Psoas muscle (tissue), 8 donors: Measurements from ENCODE around the gene RABL6. TPM values are rescaled to one million over a fixed set of nuclear protein-coding genes. Genes with fewer than 3 reads are reported as not detected.

ENCODE experiments used
- ATAC-seq, 4 donors: fragments of 200-7000 bp; cut with Tn5 transposase; one replicate each; pipeline ENCODE4 v1.9.1; 2020; ENCODE audit warnings: moderate library complexity in 3 of 4, mild to moderate bottlenecking in 2 of 4
- DNase-seq, 2 donors: peaks; one replicate each; pipeline ENCODE4 v3.0.0-alpha.2; 2020
- H3K27ac ChIP-seq: fragments of 200-600 bp; one replicate; pipeline ENCODE4 v1.8.0; 2022
- H3K27me3 ChIP-seq, 3 donors: fragments of 200-600 bp in 1 of 3; one replicate each; pipeline versions ENCODE4 v1.6.1 to v1.8.0; 2013 to 2022; ENCODE audit warnings: low read length in 2 of 3, mild to moderate bottlenecking in 2 of 3, moderate library complexity in 1 of 3; ENCODE audit not compliant: insufficient read depth in 3 of 3
- H3K36me3 ChIP-seq, 2 donors: fragments of 200-600 bp in 1 of 2; one replicate each; pipeline versions ENCODE4 v1.6.1 to v1.8.0; 2013 to 2022; ENCODE audit warnings: low read depth in 1 of 2, mild to moderate bottlenecking in 1 of 2, moderate library complexity in 1 of 2; ENCODE audit not compliant: insufficient read depth in 1 of 2
- H3K4me1 ChIP-seq: fragments of 200-600 bp; one replicate; pipeline ENCODE4 v1.8.0; 2022
- H3K4me3 ChIP-seq: fragments of 200-600 bp; one replicate; pipeline ENCODE4 v1.8.0; 2022; ENCODE audit warnings: mild to moderate bottlenecking
- H3K9me3 ChIP-seq: fragments of 200-600 bp; one replicate; pipeline ENCODE4 v1.8.0; 2022
- CTCF ChIP-seq: fragments of 200-600 bp; IDR thresholded peaks from one replicate; pipeline ENCODE4 v1.8.0; 2022; ENCODE audit warnings: antibody characterized with exemption
- WGBS, 3 donors: extraction: QIAGEN DNeasy Blood & Tissue Kit; methylation state at CpG; one replicate each; pipeline versions ENCODE4 v1.1.6 to v1.1.7; 2013; 5-methylcytosine and 5-hydroxymethylcytosine counted together
- intact Hi-C, 2 donors: fragments of 100-400 bp; cut with DNase I; formaldehyde crosslinking; loops; one replicate each; pipeline versions ENCODE4 v1.11.0 to v1.14.2; 2022
- polyA plus RNA-seq, 3 donors: library from polyadenylated mRNA; stranded (reverse); fragments of 200-250 nt; gene quantifications; one replicate each; pipeline ENCODE4 v1.2.3, GENCODE V29; 2013
- total RNA-seq, 4 donors: library from RNA; stranded (reverse); fragmentation: NEBNext Ultra II Directional in 2 of 4; extraction: Animal tissue kit (Norgen Biotek cat#: 25700) in 2 of 4; gene quantifications; one replicate each; pipeline versions ENCODE4 v1.2.1 to v1.2.4, GENCODE V29; 2021 to 2023
- donor health status: healthy with polysubstance abuse.
- donor health status: DM: no; HTN: no; CAD: no; lungs with moderate emphysema.
- donor health status: Bipolar disorder and iron deficiency.
- donor health status: healthy.
- donor health status: DM: yes; HTN: yes; CAD: no.
- donor health status: DM: no; HTN: no; CAD: no.
- donor health status: DM: no; HTN: no; CAD: no.
- donor health status: DM: yes; HTN: yes; CAD: no.

The RABL6 gene
- total and polyA plus RNA-seq, 7 donors, result 73.0 to 90.5 (median 82.5) TPM

GRCh38 chr9:136845465-136846260 lies 37.9 kb downstream of the RABL6 start:
- peaks cover 23% of the 10 kb centered on the region for H3K4me1 ChIP-seq
- no peak for TF ChIP-seq CTCF
- WGBS, 3 donors, result 59 to 68% (median 59%) methylated on average over 52 to 102 of the region's 102 CpGs
- peaks cover 0 to 6% of the 10 kb centered on the region in 2 donors for H3K36me3 ChIP-seq
- ATAC-seq (no peak), DNase-seq (peak in 1 of 2 donors; percentile 61)
- H3K27ac ChIP-seq, result no peak overlapping the region
- no peak overlapping the region for H3K4me3 ChIP-seq
- peaks cover 0 to 24% (median 8%) of the 10 kb centered on the region in 3 donors for H3K27me3 ChIP-seq
- intact Hi-C loops, result loop anchor here (5.0 to 10.0 kb wide), 5 partner anchors 82 to 182 kb away; partner anchors contain the start of genes ABCA2 (in 2 of the 2), C8G (in 1 of the 2) and FBXW5 (in 1 of the 2)
- H3K9me3 ChIP-seq, result no peaks in the 10 kb centered on the region

- no peak for ATAC-seq
- no peak for TF ChIP-seq CTCF
- no peak overlapping the region for H3K27ac ChIP-seq
- H3K4me1 ChIP-seq, result peaks cover 23% of the 10 kb centered on the region
- peaks cover 0 to 24% (median 8%) of the 10 kb centered on the region in 3 donors for H3K27me3 ChIP-seq
- DNase-seq, result no peak
- intact Hi-C loops, result loop anchor here (5.0 to 10.0 kb wide), 5 partner anchors 81 to 181 kb away; partner anchors contain the start of genes ABCA2 (in 2 of the 2), C8G (in 1 of the 2) and FBXW5 (in 1 of the 2)
- 21 to 41% (median 26%) methylated on average over 82 to 98 of the region's 98 CpGs for WGBS, 3 donors
- no peaks in the 10 kb centered on the region for H3K9me3 ChIP-seq
- H3K4me3 ChIP-seq, result peak overlapping the region; percentile 81
- H3K36me3 ChIP-seq, result peaks cover 0 to 15% of the 10 kb centered on the region in 2 donors
Observed at GRCh38 chr9:136846376-136847087, 38.8 kb downstream of the RABL6 start.

GRCh38 chr9:136847088-136847825 lies 39.5 kb downstream of the RABL6 start:
- TF ChIP-seq CTCF, result no peak
- no peak for ATAC-seq
- peak overlapping the region; percentile 91 for H3K27ac ChIP-seq
- peak overlapping the region; percentile 81 for H3K4me3 ChIP-seq
- peaks cover 30% of the 10 kb centered on the region for H3K4me1 ChIP-seq
- intact Hi-C loops, result loop anchor here (5.0 to 10.0 kb wide), 5 partner anchors 80 to 180 kb away; partner anchors contain the start of genes ABCA2 (in 2 of the 2), C8G (in 1 of the 2) and FBXW5 (in 1 of the 2)
- peaks cover 0 to 24% (median 8%) of the 10 kb centered on the region in 3 donors for H3K27me3 ChIP-seq
- peaks cover 0 to 21% of the 10 kb centered on the region in 2 donors for H3K36me3 ChIP-seq
- 3 to 11% (median 9%) methylated on average over 54 to 74 of the region's 75 CpGs for WGBS, 3 donors
- H3K9me3 ChIP-seq, result no peaks in the 10 kb centered on the region
- DNase-seq, result peak; percentile 68 to 75

- peaks cover 30% of the 10 kb centered on the region for H3K4me1 ChIP-seq
- intact Hi-C loops, result loop anchor here (5.0 to 10.0 kb wide), 5 partner anchors 79 to 179 kb away; partner anchors contain the start of genes ABCA2 (in 2 of the 2), C8G (in 1 of the 2) and FBXW5 (in 1 of the 2)
- DNase-seq, result peak; percentile 90 to 92
Observed at GRCh38 chr9:136847826-136848392, 40.2 kb downstream of the RABL6 start.

More at GRCh38 chr9:136847826-136848392, 40.2 kb downstream of the RABL6 start:
- peak overlapping the region; percentile 81 for H3K4me3 ChIP-seq
- peaks cover 0 to 24% (median 8%) of the 10 kb centered on the region in 3 donors for H3K27me3 ChIP-seq
- no peaks in the 10 kb centered on the region for H3K9me3 ChIP-seq
- TF ChIP-seq CTCF, result no peak
- peak overlapping the region; percentile 91 for H3K27ac ChIP-seq
- peaks cover 0 to 21% of the 10 kb centered on the region in 2 donors for H3K36me3 ChIP-seq
- 0 to 1% (median 1%) methylated on average over 41 to 48 of the region's 48 CpGs for WGBS, 3 donors
- ATAC-seq, result peak; percentile 37 to 51 (median 42)
